Neural cell (in vitro differentiated cells): ENCODE results near the gene GFRA4. TPM values are rescaled to one million over a fixed set of nuclear protein-coding genes. Genes with fewer than 3 reads are reported as not detected.

ENCODE experiments used
- H2AFZ ChIP-seq: fragments of 200-600, 300-800 bp; sonication (generic), shearing (Covaris generic); 2 replicates; pipeline ENCODE4 v1.6.0; 2014; ENCODE audit warnings: low read depth, mild to moderate bottlenecking, antibody characterized with exemption, low read length, moderate library complexity
- H3F3A ChIP-seq: fragments of 200-600 bp; shearing (Covaris generic); 2 replicates; pipeline ENCODE4 v1.6.1; 2016; ENCODE audit warnings: mild to moderate bottlenecking, moderate library complexity, mixed read lengths, antibody characterized with exemption, low read length; ENCODE audit not compliant: insufficient read depth, poor library complexity, severe bottlenecking
- H3K27ac ChIP-seq: fragments of 200-600, 300-800 bp; sonication (generic), shearing (Covaris generic); 2 replicates; pipeline ENCODE4 v1.5.1; 2014; ENCODE audit warnings: mild to moderate bottlenecking, low read length, moderate library complexity
- H3K27me3 ChIP-seq: fragments of 300-800, 200-600 bp; sonication (generic), shearing (Covaris generic); 2 replicates; pipeline ENCODE4 v1.6.0; 2014; ENCODE audit warnings: mild to moderate bottlenecking, low read depth, low read length, moderate library complexity; ENCODE audit not compliant: insufficient read depth
- H3K36me3 ChIP-seq: fragments of 300-800, 200-600 bp; sonication (generic), shearing (Covaris generic); 2 replicates; pipeline ENCODE4 v1.5.1; 2014; ENCODE audit warnings: mild to moderate bottlenecking, antibody characterized with exemption, low read length, moderate library complexity; ENCODE audit not compliant: insufficient read depth
- H3K4me2 ChIP-seq: fragments of 300-800, 200-600 bp; sonication (generic), shearing (Covaris generic); 2 replicates; pipeline ENCODE4 v1.6.0; 2014; ENCODE audit warnings: mild to moderate bottlenecking, low read length
- H3K4me3 ChIP-seq: fragments of 300-800, 200-600 bp; sonication (generic), shearing (Covaris generic); 2 replicates; pipeline ENCODE4 v1.5.1; 2014; ENCODE audit warnings: mild to moderate bottlenecking, low read length, moderate library complexity
- H3K79me2 ChIP-seq: fragments of 200-600 bp; shearing (Covaris generic); replicated peaks from 2 replicates; pipeline ENCODE4 v1.6.0; 2014; ENCODE audit warnings: mild to moderate bottlenecking, low read length, moderate library complexity; ENCODE audit not compliant: insufficient read depth
- H3K9ac ChIP-seq: fragments of 300-800, 200-600 bp; sonication (generic), shearing (Covaris generic); 2 replicates; pipeline ENCODE4 v1.6.1; 2016; ENCODE audit warnings: mild to moderate bottlenecking, low read length, mixed read lengths
- H3K9me2 ChIP-seq: fragments of 200-600 bp; shearing (Covaris generic); 2 replicates; pipeline ENCODE4 v1.6.1; 2016; ENCODE audit warnings: mild to moderate bottlenecking, low read length, mixed read lengths; ENCODE audit not compliant: insufficient read depth
- H3K9me3 ChIP-seq: fragments of 200-600, 300-800 bp; sonication (generic), shearing (Covaris generic); 2 replicates; pipeline ENCODE4 v1.6.1; 2016; ENCODE audit warnings: mild to moderate bottlenecking, mixed run types, low read length, moderate library complexity, mixed read lengths
- H4K20me1 ChIP-seq: fragments of 200-600 bp; shearing (Covaris generic); 2 replicates; pipeline ENCODE4 v1.6.1; 2016; ENCODE audit warnings: mild to moderate bottlenecking, mixed run types; ENCODE audit not compliant: insufficient read depth
- EP300 ChIP-seq: fragments of 450-650 bp; conservative IDR thresholded peaks from 2 replicates; pipeline ENCODE4 v1.6.1; 2014; ENCODE audit warnings: antibody characterized with exemption, mild to moderate bottlenecking, moderate library complexity; ENCODE audit not compliant: poor library complexity, severe bottlenecking
- EZH2 ChIP-seq: fragments of 200-600, 300-800 bp; shearing (Covaris generic), sonication (generic); IDR thresholded peaks from 2 replicates; pipeline ENCODE4 v1.6.1; 2014; ENCODE audit warnings: antibody characterized with exemption, low read length, borderline replicate concordance, mild to moderate bottlenecking; ENCODE audit not compliant: insufficient read depth, poor library complexity, severe bottlenecking
- MXI1 ChIP-seq: fragments of 450-650 bp; conservative IDR thresholded peaks from 2 replicates; pipeline ENCODE4 v1.6.1; 2014; ENCODE audit warnings: antibody characterized with exemption, mild to moderate bottlenecking; ENCODE audit not compliant: poor library complexity, severe bottlenecking
- POLR2AphosphoS5 ChIP-seq: IDR thresholded peaks from 2 replicates; pipeline ENCODE4 v1.6.1; 2012
- RAD21 ChIP-seq: fragments of 450-650 bp; conservative IDR thresholded peaks from 2 replicates; pipeline ENCODE4 v1.6.1; 2014; ENCODE audit warnings: antibody characterized with exemption, mild to moderate bottlenecking, moderate library complexity
- SMC3 ChIP-seq: fragments of 450-650 bp; conservative IDR thresholded peaks from 2 replicates; pipeline ENCODE4 v1.6.1; 2014; ENCODE audit warnings: antibody characterized with exemption, mild to moderate bottlenecking, moderate library complexity; ENCODE audit not compliant: poor library complexity
- TAF1 ChIP-seq: IDR thresholded peaks from 2 replicates; pipeline ENCODE4 v1.6.1; 2012; ENCODE audit warnings: low read depth
- polyA plus RNA-seq: library from polyadenylated mRNA; depleted of rRNA; stranded (reverse); fragments of >200 nt; gene quantifications from 2 replicates; pipeline ENCODE4 v1.2.3, GENCODE V29; 2014
- TF ChIP-seq, protein P1 (sequence below): IDR thresholded peaks from 2 replicates; pipeline ENCODE4 v1.6.1; 2012; ENCODE audit warnings: borderline replicate concordance
- TF ChIP-seq, protein P2 (sequence below): fragments of 450-650 bp; IDR thresholded peaks from 2 replicates; pipeline ENCODE4 v1.5.1; 2014; ENCODE audit warnings: antibody characterized with exemption, mild to moderate bottlenecking, moderate library complexity; ENCODE audit not compliant: poor library complexity, severe bottlenecking

GFRA4 gene
- polyA plus RNA-seq, 1 donor from 2014 or later, result not detected

DNA sequence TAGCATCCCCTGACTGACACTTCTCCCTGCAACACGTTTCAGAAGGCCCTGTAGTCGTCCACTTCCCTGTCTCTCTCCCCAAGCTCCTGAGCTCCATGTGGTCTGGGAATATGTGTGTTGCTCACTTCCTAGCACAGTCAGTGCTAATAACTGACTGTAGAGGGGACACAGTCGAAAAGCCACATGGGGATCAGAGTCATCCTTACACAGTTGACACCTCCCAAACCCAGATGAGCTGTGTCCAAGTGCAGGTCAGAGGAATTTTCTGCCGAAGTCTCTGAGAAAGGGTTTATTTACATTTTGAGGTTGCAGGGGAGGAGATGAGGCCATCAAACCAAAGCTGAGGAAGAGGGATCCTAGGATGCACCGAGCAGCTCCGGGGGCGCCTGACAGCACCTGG, 22.1 kb upstream of the GFRA4 start:
- no peaks in the 10 kb centered on the region for H3K36me3 ChIP-seq
- H4K20me1 ChIP-seq, result no peaks in the 10 kb centered on the region
- no peaks in the 10 kb centered on the region for H3K79me2 ChIP-seq
- no peaks in the 10 kb centered on the region for H3F3A ChIP-seq
- no peak overlapping the region for H3K4me3 ChIP-seq
- no peak overlapping the region for H3K27ac ChIP-seq
- no peak overlapping the region for H3K4me2 ChIP-seq
- H3K27me3 ChIP-seq, result peaks cover 17% of the 10 kb centered on the region
- no peaks in the 10 kb centered on the region for H3K9me3 ChIP-seq
- no peak overlapping the region for H3K9ac ChIP-seq
- TF ChIP-seq EZH2, result no peak
- TF ChIP-seq, protein P1, sequence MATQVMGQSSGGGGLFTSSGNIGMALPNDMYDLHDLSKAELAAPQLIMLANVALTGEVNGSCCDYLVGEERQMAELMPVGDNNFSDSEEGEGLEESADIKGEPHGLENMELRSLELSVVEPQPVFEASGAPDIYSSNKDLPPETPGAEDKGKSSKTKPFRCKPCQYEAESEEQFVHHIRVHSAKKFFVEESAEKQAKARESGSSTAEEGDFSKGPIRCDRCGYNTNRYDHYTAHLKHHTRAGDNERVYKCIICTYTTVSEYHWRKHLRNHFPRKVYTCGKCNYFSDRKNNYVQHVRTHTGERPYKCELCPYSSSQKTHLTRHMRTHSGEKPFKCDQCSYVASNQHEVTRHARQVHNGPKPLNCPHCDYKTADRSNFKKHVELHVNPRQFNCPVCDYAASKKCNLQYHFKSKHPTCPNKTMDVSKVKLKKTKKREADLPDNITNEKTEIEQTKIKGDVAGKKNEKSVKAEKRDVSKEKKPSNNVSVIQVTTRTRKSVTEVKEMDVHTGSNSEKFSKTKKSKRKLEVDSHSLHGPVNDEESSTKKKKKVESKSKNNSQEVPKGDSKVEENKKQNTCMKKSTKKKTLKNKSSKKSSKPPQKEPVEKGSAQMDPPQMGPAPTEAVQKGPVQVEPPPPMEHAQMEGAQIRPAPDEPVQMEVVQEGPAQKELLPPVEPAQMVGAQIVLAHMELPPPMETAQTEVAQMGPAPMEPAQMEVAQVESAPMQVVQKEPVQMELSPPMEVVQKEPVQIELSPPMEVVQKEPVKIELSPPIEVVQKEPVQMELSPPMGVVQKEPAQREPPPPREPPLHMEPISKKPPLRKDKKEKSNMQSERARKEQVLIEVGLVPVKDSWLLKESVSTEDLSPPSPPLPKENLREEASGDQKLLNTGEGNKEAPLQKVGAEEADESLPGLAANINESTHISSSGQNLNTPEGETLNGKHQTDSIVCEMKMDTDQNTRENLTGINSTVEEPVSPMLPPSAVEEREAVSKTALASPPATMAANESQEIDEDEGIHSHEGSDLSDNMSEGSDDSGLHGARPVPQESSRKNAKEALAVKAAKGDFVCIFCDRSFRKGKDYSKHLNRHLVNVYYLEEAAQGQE, result no peak
- no peak for TF ChIP-seq RAD21
- TF ChIP-seq, protein P2, sequence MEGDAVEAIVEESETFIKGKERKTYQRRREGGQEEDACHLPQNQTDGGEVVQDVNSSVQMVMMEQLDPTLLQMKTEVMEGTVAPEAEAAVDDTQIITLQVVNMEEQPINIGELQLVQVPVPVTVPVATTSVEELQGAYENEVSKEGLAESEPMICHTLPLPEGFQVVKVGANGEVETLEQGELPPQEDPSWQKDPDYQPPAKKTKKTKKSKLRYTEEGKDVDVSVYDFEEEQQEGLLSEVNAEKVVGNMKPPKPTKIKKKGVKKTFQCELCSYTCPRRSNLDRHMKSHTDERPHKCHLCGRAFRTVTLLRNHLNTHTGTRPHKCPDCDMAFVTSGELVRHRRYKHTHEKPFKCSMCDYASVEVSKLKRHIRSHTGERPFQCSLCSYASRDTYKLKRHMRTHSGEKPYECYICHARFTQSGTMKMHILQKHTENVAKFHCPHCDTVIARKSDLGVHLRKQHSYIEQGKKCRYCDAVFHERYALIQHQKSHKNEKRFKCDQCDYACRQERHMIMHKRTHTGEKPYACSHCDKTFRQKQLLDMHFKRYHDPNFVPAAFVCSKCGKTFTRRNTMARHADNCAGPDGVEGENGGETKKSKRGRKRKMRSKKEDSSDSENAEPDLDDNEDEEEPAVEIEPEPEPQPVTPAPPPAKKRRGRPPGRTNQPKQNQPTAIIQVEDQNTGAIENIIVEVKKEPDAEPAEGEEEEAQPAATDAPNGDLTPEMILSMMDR, result no peak
- no peak for TF ChIP-seq SMC3
- no peak for TF ChIP-seq MXI1
- TF ChIP-seq POLR2AphosphoS5, result no peak
- no peak for TF ChIP-seq TAF1
- no peak for TF ChIP-seq EP300
- no peaks in the 10 kb centered on the region for H3K9me2 ChIP-seq
- no peak overlapping the region for H2AFZ ChIP-seq

DNA sequence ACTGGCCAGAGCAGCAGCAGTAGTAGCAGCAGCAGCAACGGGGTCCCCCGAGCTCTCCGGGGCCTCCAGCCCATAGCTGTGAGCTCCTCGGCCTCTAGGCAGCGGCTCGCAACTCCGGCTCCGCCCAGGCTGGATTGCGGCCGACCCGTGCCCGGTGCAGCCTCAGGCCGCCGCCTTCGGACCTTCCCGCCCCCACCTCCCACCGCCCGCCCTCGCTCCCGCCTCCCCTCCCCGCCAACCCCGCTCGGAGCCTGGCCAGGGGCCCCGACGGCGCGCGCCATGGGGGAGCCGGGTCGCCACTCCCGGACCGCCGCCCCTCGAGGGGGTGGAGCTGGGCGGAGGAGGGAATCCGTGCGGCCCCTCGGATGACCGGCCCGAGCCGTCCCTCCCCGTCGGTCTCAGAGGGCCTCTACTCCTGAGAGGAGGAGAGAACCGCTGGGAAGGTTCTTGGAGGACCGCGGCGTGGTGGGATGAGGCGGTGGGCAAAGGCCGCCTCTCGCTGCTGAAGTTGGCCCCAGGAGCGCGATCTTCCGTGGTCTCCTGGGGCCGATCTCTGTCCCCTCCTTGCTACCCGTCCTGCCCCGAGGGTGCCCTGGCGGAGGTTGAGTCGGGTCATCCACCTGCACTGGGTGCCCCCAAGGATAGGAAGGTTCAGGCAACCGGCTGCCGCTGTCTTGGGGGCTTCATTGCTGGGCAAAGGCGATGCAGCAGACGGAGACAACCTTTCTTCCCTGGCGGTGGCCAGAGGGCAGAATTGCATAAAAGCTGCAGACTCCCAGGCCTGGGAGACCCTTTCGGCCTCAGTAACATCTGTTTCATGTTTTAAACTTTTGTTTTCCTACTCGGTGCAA, 19.0 kb upstream of the GFRA4 start, which contains the start of gene ADAM33:
ADAM33 (minus strand) TSS at position 80 of the 851 bp plus-strand sequence; CDS start at position 74, 6 bp downstream.
- Histone ChIP-seq H2AFZ (no peak within 1 kb of the TSS), H3K79me2 (no peaks in the 10 kb centered on the region), H3K9ac (no peak within 1 kb of the TSS), H3K9me3 (no peaks in the 10 kb centered on the region), H3K36me3 (no peaks in the 10 kb centered on the region), H3K4me3 (no peak within 1 kb of the TSS), H3F3A (no peaks in the 10 kb centered on the region), H3K4me2 (no peak within 1 kb of the TSS), H3K27me3 (peaks cover 17% of the 10 kb centered on the region), H3K9me2 (no peaks in the 10 kb centered on the region), H4K20me1 (no peaks in the 10 kb centered on the region), H3K27ac (no peak within 1 kb of the TSS)
- TF ChIP-seq TAF1 (no peak), EP300 (no peak), SMC3 (no peak), POLR2AphosphoS5 (no peak), RAD21 (no peak), EZH2 (no peak)
- TF ChIP-seq, protein P2, result no peak
- TF ChIP-seq, protein P1, result no peak
